HepG2 (cell line): Measurements from ENCODE around the gene LAMTOR1. TPM values are rescaled to one million over a fixed set of nuclear protein-coding genes. Genes with fewer than 3 reads are reported as not detected.

Source experiments
- ARHGAP35 ChIP-seq: sonication (generic); formaldehyde crosslinking; IDR thresholded peaks from 2 replicates; pipeline ENCODE4 v1.9.0; 2022; ENCODE audit warnings: mild to moderate bottlenecking, inconsistent platforms, moderate library complexity, missing genetic modification reagents, borderline replicate concordance
- ARID4A ChIP-seq: sonication (generic); formaldehyde crosslinking; IDR thresholded peaks from 2 replicates; pipeline ENCODE4 v1.5.0; 2020; ENCODE audit warnings: mild to moderate bottlenecking, missing genetic modification reagents, borderline replicate concordance
- IRF1 ChIP-seq: sonication (generic); formaldehyde crosslinking; IDR thresholded peaks from 2 replicates; pipeline ENCODE4 v1.4.0; 2020; ENCODE audit warnings: low read depth, mild to moderate bottlenecking, missing genetic modification reagents
- IRF2 ChIP-seq: IDR thresholded peaks from 2 replicates; pipeline ENCODE4 v1.6.1; 2018; ENCODE audit warnings: missing genetic modification reagents, missing compliant biosample characterization
- MBNL3 ChIP-seq: fragments of 250-450 bp; sonication (Bioruptor Pico); conservative IDR thresholded peaks from 2 replicates; pipeline ENCODE4 v1.8.0; 2022; ENCODE audit warnings: mild to moderate bottlenecking, inconsistent platforms
- PCBP2 ChIP-seq: fragments of 200-400 bp; formaldehyde crosslinking; optimal IDR thresholded peaks from 2 replicates; pipeline ENCODE3; 2018; ENCODE audit warnings: low read length, low read depth; ENCODE audit not compliant: poor library complexity, severe bottlenecking
- PHF21A ChIP-seq: sonication (generic); formaldehyde crosslinking; IDR thresholded peaks from 2 replicates; pipeline ENCODE4 v1.5.0; 2020; ENCODE audit warnings: mild to moderate bottlenecking, missing genetic modification reagents
- SNAPC4 ChIP-seq: sonication (generic); formaldehyde crosslinking; IDR thresholded peaks from 2 replicates; pipeline ENCODE4 v1.4.0; 2020; ENCODE audit warnings: mild to moderate bottlenecking, missing genetic modification reagents
- THAP8 ChIP-seq: sonication (generic); formaldehyde crosslinking; IDR thresholded peaks from 2 replicates; pipeline ENCODE4 v1.5.1; 2020; ENCODE audit warnings: missing genetic modification reagents, mild to moderate bottlenecking, borderline replicate concordance
- ZNF547 ChIP-seq: sonication (generic); formaldehyde crosslinking; IDR thresholded peaks from 2 replicates; pipeline ENCODE4 v1.5.1; 2020; ENCODE audit warnings: mild to moderate bottlenecking, missing genetic modification reagents
- ZNF619 ChIP-seq: sonication (generic); formaldehyde crosslinking; IDR thresholded peaks from 2 replicates; pipeline ENCODE4 v1.4.0; 2020; ENCODE audit warnings: mild to moderate bottlenecking, missing genetic modification reagents
- polyA plus RNA-seq, 8 experiments: library from polyadenylated mRNA; depleted of rRNA in 3 of 8; stranded (reverse) in 7 of 8; unstranded in 1 of 8; fragments of >200 nt; fragmentation: Illumina TruSeq in 4 of 8; extraction: Trizol in 4 of 8; gene quantifications; 2 replicates each; pipeline versions ENCODE4 v1.2.1 to v1.2.3, GENCODE V29; 2011 to 2016; ENCODE audit warnings: low read depth in 4 of 8, missing spikeins in 1 of 8, mixed read lengths in 1 of 8; ENCODE audit not compliant: insufficient read depth in 1 of 8
- total RNA-seq, 5 experiments: library from RNA; depleted of rRNA; stranded (reverse); fragments of >200 nt; fragmentation: Illumina TruSeq; extraction: Trizol; gene quantifications; 2 replicates each; pipeline ENCODE4 v1.2.3, GENCODE V29; 2016; ENCODE audit warnings: low read depth in 1 of 5

Gene LAMTOR1
- total and polyA plus RNA-seq, 2 of the 13 experiments (the other 11 are each of a cell fraction or from before 2014, with no cell fraction given), result 60.4 to 66.0 TPM

- TF ChIP-seq IRF1 (CRISPR knock-in tag) (no peak), THAP8 (no peak), SNAPC4 (0 out of 2 replicates have a peak, but pooled peaks have one; percentile 61), MBNL3 (CRISPR knock-in tag) (no peak), PCBP2 (no peak), ARID4A (CRISPR knock-in tag) (peak; percentile 89), PHF21A (peak; percentile 56; the same call in 1 of the 2 replicates), ZNF547 (CRISPR knock-in tag) (no peak; the same call in 1 of the 2 replicates), ZNF619 (CRISPR knock-in tag) (no peak), ARHGAP35 (no peak), IRF2 (peak; percentile 35; the same call in 1 of the 2 replicates)
Measured at GRCh38 chr11:72102946-72103753, at the start of gene LAMTOR1 (continued).
